ENCODE results near the gene ABAT.

ABAT gene

DNA sequence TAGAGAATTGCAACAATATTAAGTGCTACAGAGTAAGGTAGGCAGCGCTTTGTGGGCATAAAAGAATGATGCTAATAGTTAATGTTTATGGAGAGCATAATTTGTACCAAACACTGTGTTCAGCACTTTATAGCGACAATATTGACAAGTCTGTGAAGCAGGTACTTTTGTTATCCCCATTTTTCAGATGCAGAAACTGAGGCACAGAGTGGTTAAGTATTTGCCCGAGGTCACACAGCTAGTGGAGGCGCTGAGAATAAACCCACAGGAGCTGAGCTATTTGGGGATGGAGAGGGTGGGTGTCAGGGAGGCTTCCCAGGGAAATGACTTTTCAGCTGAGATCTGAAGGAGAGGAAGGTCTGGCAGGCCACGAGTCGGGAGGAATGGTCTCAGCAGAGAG is 83.6 kb downstream of the ABAT start:
- H3K9me2 ChIP-seq (replicated peaks; ENCODE audit: insufficient read depth, low read length), result no peaks in the 10 kb centered on the region
- no peaks in the 10 kb centered on the region for H3K9me3 ChIP-seq (replicated peaks; ENCODE audit: insufficient read depth, low read length)

DNA sequence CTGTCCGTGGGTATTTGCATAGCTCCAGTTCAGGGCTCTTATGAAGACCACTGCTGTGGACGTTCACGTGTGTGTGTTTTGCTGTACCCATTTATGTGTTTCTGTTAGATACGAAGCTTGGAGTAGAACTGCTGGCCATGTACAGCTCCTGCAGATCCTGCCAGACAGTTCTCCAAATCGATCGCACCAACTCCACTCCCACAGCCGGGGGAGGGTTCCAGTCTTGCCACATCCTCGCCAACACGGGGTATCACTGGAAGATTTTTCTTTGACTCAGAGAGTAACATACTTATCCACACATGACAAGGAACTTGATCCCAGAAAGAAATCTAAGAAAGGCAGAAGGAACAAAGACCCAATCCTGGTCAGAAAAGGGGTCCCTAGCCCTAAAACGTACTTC is 85.6 kb downstream of the ABAT start:
- Histone ChIP-seq H3K36me3 (replicated peaks; ENCODE audit: insufficient read depth, low read length) (no peaks in the 10 kb centered on the region), H3K79me2 (ENCODE audit: low read length) (no peaks in the 10 kb centered on the region), H3K9me2 (replicated peaks; ENCODE audit: insufficient read depth, low read length) (no peaks in the 10 kb centered on the region), H3F3A (ENCODE audit: insufficient read depth, low read length) (no peaks in the 10 kb centered on the region), H3K9me3 (replicated peaks; ENCODE audit: insufficient read depth, low read length) (no peaks in the 10 kb centered on the region), H3K9ac (ENCODE audit: low read length) (no peak overlapping the region), H3K4me1 (ENCODE audit: low read length) (no peaks in the 10 kb centered on the region), H2AFZ (ENCODE audit: low read length) (no peak overlapping the region), H3K27me3 (replicated peaks; ENCODE audit: insufficient read depth, low read length) (no peaks in the 10 kb centered on the region), H3K4me2 (ENCODE audit: low read depth, low read length) (no peak overlapping the region), H4K20me1 (ENCODE audit: insufficient read depth, low read length) (no peaks in the 10 kb centered on the region), H3K4me3 (ENCODE audit: low read length) (no peak overlapping the region), H3K27ac (ENCODE audit: low read length) (no peak overlapping the region)
- DNase-seq, result no peak
- TF ChIP-seq EZH2 (optimal IDR thresholded peaks at IDR 0.05; ENCODE audit: low read depth, low read length) (no peak), EZH2phosphoT487 (IDR thresholded peaks at IDR 0.05; ENCODE audit: low read length) (no peak)
- TF ChIP-seq, protein P1, sequence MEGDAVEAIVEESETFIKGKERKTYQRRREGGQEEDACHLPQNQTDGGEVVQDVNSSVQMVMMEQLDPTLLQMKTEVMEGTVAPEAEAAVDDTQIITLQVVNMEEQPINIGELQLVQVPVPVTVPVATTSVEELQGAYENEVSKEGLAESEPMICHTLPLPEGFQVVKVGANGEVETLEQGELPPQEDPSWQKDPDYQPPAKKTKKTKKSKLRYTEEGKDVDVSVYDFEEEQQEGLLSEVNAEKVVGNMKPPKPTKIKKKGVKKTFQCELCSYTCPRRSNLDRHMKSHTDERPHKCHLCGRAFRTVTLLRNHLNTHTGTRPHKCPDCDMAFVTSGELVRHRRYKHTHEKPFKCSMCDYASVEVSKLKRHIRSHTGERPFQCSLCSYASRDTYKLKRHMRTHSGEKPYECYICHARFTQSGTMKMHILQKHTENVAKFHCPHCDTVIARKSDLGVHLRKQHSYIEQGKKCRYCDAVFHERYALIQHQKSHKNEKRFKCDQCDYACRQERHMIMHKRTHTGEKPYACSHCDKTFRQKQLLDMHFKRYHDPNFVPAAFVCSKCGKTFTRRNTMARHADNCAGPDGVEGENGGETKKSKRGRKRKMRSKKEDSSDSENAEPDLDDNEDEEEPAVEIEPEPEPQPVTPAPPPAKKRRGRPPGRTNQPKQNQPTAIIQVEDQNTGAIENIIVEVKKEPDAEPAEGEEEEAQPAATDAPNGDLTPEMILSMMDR (IDR thresholded peaks at IDR 0.05; ENCODE audit: low read length), result no peak

More for the DNA sequence above, 83.6 kb downstream of the ABAT start:
- Histone ChIP-seq H3K27me3 (replicated peaks; ENCODE audit: insufficient read depth, low read length) (no peaks in the 10 kb centered on the region), H3K36me3 (replicated peaks; ENCODE audit: insufficient read depth, low read length) (no peaks in the 10 kb centered on the region), H3F3A (ENCODE audit: insufficient read depth, low read length) (no peaks in the 10 kb centered on the region), H3K4me2 (ENCODE audit: low read depth, low read length) (no peak overlapping the region), H4K20me1 (ENCODE audit: insufficient read depth, low read length) (no peaks in the 10 kb centered on the region), H2AFZ (ENCODE audit: low read length) (no peak overlapping the region), H3K4me1 (ENCODE audit: low read length) (no peaks in the 10 kb centered on the region), H3K27ac (ENCODE audit: low read length) (no peak overlapping the region), H3K9ac (ENCODE audit: low read length) (no peak overlapping the region), H3K79me2 (ENCODE audit: low read length) (no peaks in the 10 kb centered on the region), H3K4me3 (ENCODE audit: low read length) (no peak overlapping the region)
- no peak for DNase-seq
- TF ChIP-seq EZH2 (optimal IDR thresholded peaks at IDR 0.05; ENCODE audit: low read depth, low read length) (no peak), EZH2phosphoT487 (IDR thresholded peaks at IDR 0.05; ENCODE audit: low read length) (no peak)
- TF ChIP-seq, protein P1 (IDR thresholded peaks at IDR 0.05; ENCODE audit: low read length), result no peak

DNA sequence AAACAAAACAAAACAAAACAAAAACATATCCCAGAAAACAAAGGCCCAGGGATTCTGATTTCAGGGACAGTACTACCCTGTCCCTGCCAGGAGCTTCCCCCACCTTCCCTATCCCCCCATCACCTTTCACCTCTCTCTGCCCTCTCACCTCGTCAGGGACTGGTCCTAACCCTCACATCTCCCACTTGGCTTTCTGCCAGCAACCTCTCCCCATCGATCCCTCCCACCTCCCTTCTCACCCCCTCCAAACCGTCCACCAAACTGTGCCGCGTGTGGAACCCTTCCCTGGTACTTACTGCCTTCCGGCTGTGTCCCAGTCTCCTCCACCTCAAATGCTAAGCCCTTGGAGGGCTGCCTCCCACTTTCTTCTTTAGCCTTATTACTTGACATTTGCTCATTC is 86.7 kb downstream of the ABAT start:
- Histone ChIP-seq H2AFZ (ENCODE audit: low read length) (no peak overlapping the region), H3K27me3 (replicated peaks; ENCODE audit: insufficient read depth, low read length) (no peaks in the 10 kb centered on the region), H3K9me2 (replicated peaks; ENCODE audit: insufficient read depth, low read length) (no peaks in the 10 kb centered on the region), H3K27ac (ENCODE audit: low read length) (no peak overlapping the region), H3K4me3 (ENCODE audit: low read length) (no peak overlapping the region), H3F3A (ENCODE audit: insufficient read depth, low read length) (no peaks in the 10 kb centered on the region), H3K9me3 (replicated peaks; ENCODE audit: insufficient read depth, low read length) (no peaks in the 10 kb centered on the region), H3K9ac (ENCODE audit: low read length) (no peak overlapping the region), H3K79me2 (ENCODE audit: low read length) (no peaks in the 10 kb centered on the region), H4K20me1 (ENCODE audit: insufficient read depth, low read length) (no peaks in the 10 kb centered on the region), H3K4me2 (ENCODE audit: low read depth, low read length) (no peak overlapping the region), H3K36me3 (replicated peaks; ENCODE audit: insufficient read depth, low read length) (no peaks in the 10 kb centered on the region), H3K4me1 (ENCODE audit: low read length) (no peaks in the 10 kb centered on the region)
- DNase-seq, result no peak
- TF ChIP-seq, protein P1 (IDR thresholded peaks at IDR 0.05; ENCODE audit: low read length), result no peak
- TF ChIP-seq EZH2 (optimal IDR thresholded peaks at IDR 0.05; ENCODE audit: low read depth, low read length) (no peak), EZH2phosphoT487 (IDR thresholded peaks at IDR 0.05; ENCODE audit: low read length) (no peak)
